SK-N-SH treated with all-trans-retinoic acid at 6 μM for 48 hours (cell line): ENCODE measurements around the gene NDUFB10.

Experiments used
- ATAC-seq: fragments of 200-7000 bp; cut with Tn5 transposase; 3 replicates; pipeline ENCODE4 v1.9.1; 2020; ENCODE audit warnings: mild to moderate bottlenecking, moderate library complexity
- BACH2 ChIP-seq: fragments of 250-450 bp; sonication (Bioruptor Pico); IDR thresholded peaks from 2 replicates; pipeline ENCODE4 v1.9.0; 2021; ENCODE audit warnings: mild to moderate bottlenecking, borderline replicate concordance
- CSDC2 ChIP-seq: fragments of 250-450 bp; sonication (Bioruptor Pico); IDR thresholded peaks from 2 replicates; pipeline ENCODE4 v1.5.0; 2020; ENCODE audit warnings: mild to moderate bottlenecking, moderate library complexity
- ESRRG ChIP-seq: fragments of 250-450 bp; sonication (Bioruptor Pico); IDR thresholded peaks from 2 replicates; pipeline ENCODE4 v1.6.1; 2021; ENCODE audit warnings: mild to moderate bottlenecking
- GLIS3 ChIP-seq: fragments of 250-450 bp; sonication (Bioruptor Pico); IDR thresholded peaks from 2 replicates; pipeline ENCODE4 v1.5.0; 2020; ENCODE audit warnings: mild to moderate bottlenecking, moderate library complexity
- ISL1 ChIP-seq: fragments of 250-450 bp; sonication (Bioruptor Pico); IDR thresholded peaks from 2 replicates; pipeline ENCODE4 v2.1.2; 2022; ENCODE audit warnings: mild to moderate bottlenecking, moderate library complexity
- OSR1 ChIP-seq: fragments of 250-450 bp; sonication (Bioruptor Pico); IDR thresholded peaks from 2 replicates; pipeline ENCODE4 v1.8.0; 2022; ENCODE audit warnings: moderate library complexity, mild to moderate bottlenecking, inconsistent platforms
- PPARA ChIP-seq: fragments of 250-450 bp; sonication (Bioruptor Pico); IDR thresholded peaks from 2 replicates; pipeline ENCODE4 v1.5.0; 2020; ENCODE audit warnings: mild to moderate bottlenecking, borderline replicate concordance
- RARB ChIP-seq: fragments of 250-450 bp; sonication (Bioruptor Pico); IDR thresholded peaks from 2 replicates; pipeline ENCODE4 v1.8.0; 2021; ENCODE audit warnings: mild to moderate bottlenecking, moderate library complexity
- SNAI2 ChIP-seq: fragments of 250-450 bp; sonication (Bioruptor Pico); IDR thresholded peaks from 2 replicates; pipeline ENCODE4 v1.5.0; 2020; ENCODE audit warnings: mild to moderate bottlenecking, moderate library complexity
- TCF4 ChIP-seq: fragments of 250-450 bp; sonication (Bioruptor Pico); IDR thresholded peaks from 2 replicates; pipeline ENCODE4 v1.8.0; 2021; ENCODE audit warnings: mild to moderate bottlenecking, moderate library complexity, borderline replicate concordance
- TOX ChIP-seq: fragments of 250-450 bp; sonication (Bioruptor Pico); IDR thresholded peaks from 2 replicates; pipeline ENCODE4 v1.8.0; 2021; ENCODE audit warnings: mild to moderate bottlenecking, moderate library complexity, borderline replicate concordance
- ZC3H10 ChIP-seq: fragments of 250-450 bp; sonication (Bioruptor Pico); IDR thresholded peaks from 2 replicates; pipeline ENCODE4 v1.5.1; 2021; ENCODE audit warnings: mild to moderate bottlenecking, moderate library complexity
- ZFP3 ChIP-seq: fragments of 250-450 bp; sonication (Bioruptor Pico); IDR thresholded peaks from 2 replicates; pipeline ENCODE4 v1.5.0; 2020; ENCODE audit warnings: mild to moderate bottlenecking, moderate library complexity
- ZFP30 ChIP-seq: fragments of 450-650 bp; formaldehyde crosslinking; IDR thresholded peaks from 2 replicates; pipeline ENCODE4 v1.5.0; 2022; ENCODE audit warnings: mild to moderate bottlenecking, moderate library complexity
- ZNF565 ChIP-seq: fragments of 450-650 bp; formaldehyde crosslinking; conservative IDR thresholded peaks from 2 replicates; pipeline ENCODE4 v1.5.0; 2020; ENCODE audit warnings: low read depth, mild to moderate bottlenecking, moderate library complexity
- ZNF70 ChIP-seq: fragments of 450-650 bp; formaldehyde crosslinking; IDR thresholded peaks from 2 replicates; pipeline ENCODE4 v1.5.0; 2020; ENCODE audit warnings: mild to moderate bottlenecking, moderate library complexity
- ZNF8 ChIP-seq: fragments of 450-650 bp; formaldehyde crosslinking; IDR thresholded peaks from 2 replicates; pipeline ENCODE4 v1.5.0; 2020; ENCODE audit warnings: mild to moderate bottlenecking, moderate library complexity
- TF ChIP-seq, protein P1 (sequence below): fragments of 250-450 bp; sonication (Bioruptor Pico); IDR thresholded peaks from 2 replicates; pipeline ENCODE4 v1.5.0; 2020; ENCODE audit warnings: mild to moderate bottlenecking, moderate library complexity
- TF ChIP-seq, protein P2 (sequence below): fragments of 250-450 bp; sonication (Bioruptor Pico); IDR thresholded peaks from 2 replicates; pipeline ENCODE4 v1.8.0; 2021; ENCODE audit warnings: low read depth, mild to moderate bottlenecking, moderate library complexity, borderline replicate concordance
- TF ChIP-seq, protein P3 (sequence below): fragments of 250-450 bp; sonication (Bioruptor Pico); IDR thresholded peaks from 2 replicates; pipeline ENCODE4 v1.5.1; 2021; ENCODE audit warnings: mild to moderate bottlenecking, moderate library complexity
- TF ChIP-seq, protein P4 (sequence below): fragments of 250-450 bp; sonication (Bioruptor Pico); IDR thresholded peaks from 2 replicates; pipeline ENCODE4 v1.5.1; 2020; ENCODE audit warnings: low read depth, mild to moderate bottlenecking, moderate library complexity

Gene NDUFB10

DNA sequence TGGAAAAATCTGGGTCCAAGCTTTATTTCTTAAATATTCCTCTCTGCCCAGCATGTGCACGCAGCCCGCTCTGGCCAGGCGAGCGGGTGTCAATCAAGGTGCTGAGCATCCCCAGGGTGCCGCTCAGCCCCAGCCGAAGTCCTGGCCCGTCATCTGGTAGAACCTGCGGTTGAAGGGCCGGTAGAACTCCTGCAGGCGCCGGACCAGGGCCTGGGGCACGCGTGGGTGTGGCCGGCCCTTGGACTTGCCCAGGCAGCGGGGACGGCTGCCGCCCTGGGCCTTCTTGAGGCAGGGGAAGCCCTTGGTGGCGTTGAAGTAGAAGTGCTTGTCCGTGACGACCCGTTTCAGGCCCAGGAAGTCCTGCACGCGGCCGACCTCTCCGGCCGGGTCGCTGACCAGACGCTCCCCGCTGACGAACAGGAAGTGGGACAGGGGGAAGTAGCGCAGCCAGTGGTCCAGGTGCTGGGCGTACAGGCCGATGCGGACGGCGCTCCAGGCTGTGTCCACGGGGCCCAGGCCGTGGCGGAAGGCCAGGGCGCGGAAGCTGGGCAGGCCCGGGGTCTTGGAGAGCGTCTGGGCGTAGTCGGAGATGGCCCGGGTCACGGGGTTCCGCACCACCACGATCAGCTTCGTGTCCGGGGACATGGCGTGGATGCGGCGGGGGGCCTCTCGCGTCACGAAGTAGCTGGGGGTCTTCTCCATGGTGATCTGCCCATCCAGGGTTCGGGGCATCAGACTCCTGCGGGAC, 47.7 kb upstream of the NDUFB10 start:
- ATAC-seq = no peak
- TF ChIP-seq ESRRG (CRISPR knock-in tag) (no peak), ZNF70 (CRISPR knock-in tag) (no peak), ZFP30 (CRISPR knock-in tag) (no peak), ZNF565 (CRISPR knock-in tag) (no peak), TOX (CRISPR knock-in tag) (no peak), RARB (CRISPR knock-in tag) (no peak), PPARA (CRISPR knock-in tag) (no peak), ZNF8 (no peak), BACH2 (CRISPR knock-in tag) (no peak), ZC3H10 (CRISPR knock-in tag) (no peak), GLIS3 (CRISPR knock-in tag) (no peak), ZFP3 (no peak), ISL1 (no peak), CSDC2 (CRISPR knock-in tag) (no peak), TCF4 (CRISPR knock-in tag) (no peak)
- TF ChIP-seq, protein P1, sequence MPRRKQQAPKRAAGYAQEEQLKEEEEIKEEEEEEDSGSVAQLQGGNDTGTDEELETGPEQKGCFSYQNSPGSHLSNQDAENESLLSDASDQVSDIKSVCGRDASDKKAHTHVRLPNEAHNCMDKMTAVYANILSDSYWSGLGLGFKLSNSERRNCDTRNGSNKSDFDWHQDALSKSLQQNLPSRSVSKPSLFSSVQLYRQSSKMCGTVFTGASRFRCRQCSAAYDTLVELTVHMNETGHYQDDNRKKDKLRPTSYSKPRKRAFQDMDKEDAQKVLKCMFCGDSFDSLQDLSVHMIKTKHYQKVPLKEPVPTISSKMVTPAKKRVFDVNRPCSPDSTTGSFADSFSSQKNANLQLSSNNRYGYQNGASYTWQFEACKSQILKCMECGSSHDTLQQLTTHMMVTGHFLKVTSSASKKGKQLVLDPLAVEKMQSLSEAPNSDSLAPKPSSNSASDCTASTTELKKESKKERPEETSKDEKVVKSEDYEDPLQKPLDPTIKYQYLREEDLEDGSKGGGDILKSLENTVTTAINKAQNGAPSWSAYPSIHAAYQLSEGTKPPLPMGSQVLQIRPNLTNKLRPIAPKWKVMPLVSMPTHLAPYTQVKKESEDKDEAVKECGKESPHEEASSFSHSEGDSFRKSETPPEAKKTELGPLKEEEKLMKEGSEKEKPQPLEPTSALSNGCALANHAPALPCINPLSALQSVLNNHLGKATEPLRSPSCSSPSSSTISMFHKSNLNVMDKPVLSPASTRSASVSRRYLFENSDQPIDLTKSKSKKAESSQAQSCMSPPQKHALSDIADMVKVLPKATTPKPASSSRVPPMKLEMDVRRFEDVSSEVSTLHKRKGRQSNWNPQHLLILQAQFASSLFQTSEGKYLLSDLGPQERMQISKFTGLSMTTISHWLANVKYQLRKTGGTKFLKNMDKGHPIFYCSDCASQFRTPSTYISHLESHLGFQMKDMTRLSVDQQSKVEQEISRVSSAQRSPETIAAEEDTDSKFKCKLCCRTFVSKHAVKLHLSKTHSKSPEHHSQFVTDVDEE (CRISPR knock-in tag) = no peak
- TF ChIP-seq, protein P2, sequence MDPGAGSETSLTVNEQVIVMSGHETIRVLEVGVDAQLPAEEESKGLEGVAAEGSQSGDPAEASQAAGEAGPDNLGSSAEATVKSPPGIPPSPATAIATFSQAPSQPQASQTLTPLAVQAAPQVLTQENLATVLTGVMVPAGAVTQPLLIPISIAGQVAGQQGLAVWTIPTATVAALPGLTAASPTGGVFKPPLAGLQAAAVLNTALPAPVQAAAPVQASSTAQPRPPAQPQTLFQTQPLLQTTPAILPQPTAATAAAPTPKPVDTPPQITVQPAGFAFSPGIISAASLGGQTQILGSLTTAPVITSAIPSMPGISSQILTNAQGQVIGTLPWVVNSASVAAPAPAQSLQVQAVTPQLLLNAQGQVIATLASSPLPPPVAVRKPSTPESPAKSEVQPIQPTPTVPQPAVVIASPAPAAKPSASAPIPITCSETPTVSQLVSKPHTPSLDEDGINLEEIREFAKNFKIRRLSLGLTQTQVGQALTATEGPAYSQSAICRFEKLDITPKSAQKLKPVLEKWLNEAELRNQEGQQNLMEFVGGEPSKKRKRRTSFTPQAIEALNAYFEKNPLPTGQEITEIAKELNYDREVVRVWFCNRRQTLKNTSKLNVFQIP (CRISPR knock-in tag) = no peak

DNA sequence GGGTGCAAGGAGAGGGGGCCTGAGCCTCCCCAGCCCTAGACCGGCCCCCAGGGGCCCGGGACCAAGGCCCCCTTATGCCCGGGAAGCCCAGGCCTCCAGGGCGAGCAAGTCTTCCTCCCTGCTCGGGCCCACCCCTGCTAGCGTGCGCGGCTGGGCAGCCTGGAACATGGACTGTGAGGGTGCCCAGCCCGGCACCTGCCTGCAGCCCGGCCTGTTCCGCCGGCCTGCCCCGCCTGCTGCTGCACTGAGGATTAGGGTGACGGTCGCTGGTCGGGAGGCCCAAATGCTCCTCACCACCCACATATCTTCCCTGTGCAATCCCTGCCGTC, 47.2 kb upstream of the NDUFB10 start:
- ATAC-seq = no peak
- TF ChIP-seq ISL1 = no peak
- TF ChIP-seq ZNF70 (CRISPR knock-in tag) = no peak
- TF ChIP-seq, protein P1 (CRISPR knock-in tag) = no peak
- TF ChIP-seq OSR1 (CRISPR knock-in tag) = no peak
- no peak for TF ChIP-seq ZFP3
- no peak for TF ChIP-seq BACH2 (CRISPR knock-in tag)
- no peak for TF ChIP-seq CSDC2 (CRISPR knock-in tag)
- no peak for TF ChIP-seq RARB (CRISPR knock-in tag)
- no peak for TF ChIP-seq ZFP30 (CRISPR knock-in tag)
- no peak for TF ChIP-seq ZNF565 (CRISPR knock-in tag)
- no peak for TF ChIP-seq SNAI2 (CRISPR knock-in tag)
- TF ChIP-seq TOX (CRISPR knock-in tag) = no peak
- TF ChIP-seq TCF4 (CRISPR knock-in tag) = no peak
- TF ChIP-seq ZC3H10 (CRISPR knock-in tag) = no peak
- no peak for TF ChIP-seq GLIS3 (CRISPR knock-in tag)
- TF ChIP-seq, protein P3, sequence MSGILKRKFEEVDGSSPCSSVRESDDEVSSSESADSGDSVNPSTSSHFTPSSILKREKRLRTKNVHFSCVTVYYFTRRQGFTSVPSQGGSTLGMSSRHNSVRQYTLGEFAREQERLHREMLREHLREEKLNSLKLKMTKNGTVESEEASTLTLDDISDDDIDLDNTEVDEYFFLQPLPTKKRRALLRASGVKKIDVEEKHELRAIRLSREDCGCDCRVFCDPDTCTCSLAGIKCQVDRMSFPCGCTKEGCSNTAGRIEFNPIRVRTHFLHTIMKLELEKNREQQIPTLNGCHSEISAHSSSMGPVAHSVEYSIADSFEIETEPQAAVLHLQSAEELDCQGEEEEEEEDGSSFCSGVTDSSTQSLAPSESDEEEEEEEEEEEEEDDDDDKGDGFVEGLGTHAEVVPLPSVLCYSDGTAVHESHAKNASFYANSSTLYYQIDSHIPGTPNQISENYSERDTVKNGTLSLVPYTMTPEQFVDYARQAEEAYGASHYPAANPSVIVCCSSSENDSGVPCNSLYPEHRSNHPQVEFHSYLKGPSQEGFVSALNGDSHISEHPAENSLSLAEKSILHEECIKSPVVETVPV (CRISPR knock-in tag) = no peak
- TF ChIP-seq, protein P4, sequence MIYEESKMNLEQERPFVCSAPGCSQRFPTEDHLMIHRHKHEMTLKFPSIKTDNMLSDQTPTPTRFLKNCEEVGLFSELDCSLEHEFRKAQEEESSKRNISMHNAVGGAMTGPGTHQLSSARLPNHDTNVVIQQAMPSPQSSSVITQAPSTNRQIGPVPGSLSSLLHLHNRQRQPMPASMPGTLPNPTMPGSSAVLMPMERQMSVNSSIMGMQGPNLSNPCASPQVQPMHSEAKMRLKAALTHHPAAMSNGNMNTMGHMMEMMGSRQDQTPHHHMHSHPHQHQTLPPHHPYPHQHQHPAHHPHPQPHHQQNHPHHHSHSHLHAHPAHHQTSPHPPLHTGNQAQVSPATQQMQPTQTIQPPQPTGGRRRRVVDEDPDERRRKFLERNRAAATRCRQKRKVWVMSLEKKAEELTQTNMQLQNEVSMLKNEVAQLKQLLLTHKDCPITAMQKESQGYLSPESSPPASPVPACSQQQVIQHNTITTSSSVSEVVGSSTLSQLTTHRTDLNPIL (CRISPR knock-in tag) = no peak
- no peak for TF ChIP-seq ZNF8
